ENCODE data around the gene EXOC2.
A peak's percentile ranks its signal among the peaks of the same experiment; 100 is the strongest.

The EXOC2 gene

DNA sequence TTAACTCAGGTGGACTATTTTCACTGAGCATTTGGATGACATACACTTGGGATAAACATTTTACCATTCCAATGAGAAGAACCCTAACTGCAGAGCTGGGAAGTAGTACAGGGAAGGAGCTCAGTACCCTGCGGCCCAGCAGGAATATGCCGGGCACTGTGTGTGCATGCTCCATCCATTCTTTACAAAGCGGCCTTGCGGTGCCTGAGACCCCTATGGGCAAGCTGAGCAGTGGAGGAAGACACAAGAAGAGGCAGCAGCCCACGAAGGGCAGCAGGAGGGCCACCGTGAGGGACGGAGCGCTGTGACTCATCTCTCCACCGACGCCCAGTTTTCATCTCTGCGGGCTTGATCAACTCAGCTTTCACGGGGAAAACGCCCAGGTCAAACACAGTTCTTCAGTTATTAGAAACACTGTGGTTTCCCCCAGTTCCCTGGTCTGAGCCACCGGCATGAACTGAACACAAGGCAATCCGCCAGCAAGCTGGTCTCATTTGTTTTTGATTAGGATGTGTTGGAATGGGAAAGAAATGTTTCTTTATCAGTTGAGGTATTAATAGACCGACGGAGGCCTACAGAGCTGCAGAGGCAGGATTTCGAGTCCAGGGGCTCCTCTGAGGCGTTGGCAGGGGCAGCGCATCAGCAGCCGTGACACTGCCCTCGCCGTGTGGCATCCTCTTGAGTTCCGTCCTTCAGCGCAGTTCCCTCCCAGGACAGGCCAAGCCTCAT, 256.5 kb downstream of the EXOC2 start:
- Mint-ChIP-seq H3K9me3 (no peaks in the 10 kb centered on the region), H3K27me3 (no peaks in the 10 kb centered on the region), H3K36me3 (ENCODE audit: low read depth) (no peaks in the 10 kb centered on the region), H3K4me1 (ENCODE audit: low read depth) (peaks cover 42% of the 10 kb centered on the region), H3K27ac (no peak overlapping the region), H3K4me3 (no peak overlapping the region)

DNA sequence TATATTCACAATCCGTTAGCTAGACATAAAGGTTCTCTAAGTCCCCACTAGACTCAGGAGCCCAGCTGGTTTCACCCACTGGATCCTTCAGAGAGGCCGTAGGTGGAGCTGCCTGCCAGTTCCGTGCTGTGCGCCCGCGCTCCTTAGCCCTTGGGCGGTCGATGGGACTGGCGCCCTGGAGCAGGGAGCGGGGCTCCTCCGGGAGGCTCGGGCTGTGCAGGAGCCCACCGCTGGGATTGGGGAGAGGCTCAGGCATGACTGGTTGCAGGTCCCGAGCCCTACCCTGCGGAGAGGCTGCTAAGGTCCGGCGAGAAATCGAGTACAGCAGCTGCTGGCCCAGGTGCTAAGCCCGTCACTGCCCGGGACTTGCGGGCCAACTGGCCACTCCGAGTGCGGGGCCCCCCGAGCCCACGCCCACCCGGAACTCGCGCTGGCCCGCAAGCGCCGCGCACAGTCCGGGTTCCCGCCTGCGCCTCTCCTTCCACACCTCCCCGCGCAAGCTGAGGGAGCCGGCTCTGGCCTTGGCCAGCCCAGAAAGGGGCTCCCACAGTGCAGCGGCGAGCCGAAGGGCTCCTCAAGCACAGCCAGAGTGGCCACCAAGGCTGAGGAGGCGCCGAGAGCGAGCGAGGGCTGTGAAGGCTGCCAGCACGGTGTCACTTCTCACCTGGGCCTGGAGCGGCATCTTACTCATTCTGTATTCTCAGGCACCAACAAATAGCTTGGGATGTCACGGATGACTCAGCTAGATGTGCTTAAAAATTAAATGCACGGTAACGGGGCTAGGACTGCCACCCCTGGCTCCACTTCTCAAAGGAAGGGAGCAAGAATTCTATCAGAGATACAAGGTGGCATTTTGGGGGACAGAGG, 257.3 kb downstream of the EXOC2 start:
- H3K4me1 Mint-ChIP-seq (ENCODE audit: low read depth): peaks cover 50% of the 10 kb centered on the region
- no peak overlapping the region for H3K4me3 Mint-ChIP-seq
- H3K27ac Mint-ChIP-seq: peak overlapping the region; percentile 88
- H3K36me3 Mint-ChIP-seq (ENCODE audit: low read depth): no peaks in the 10 kb centered on the region
- no peaks in the 10 kb centered on the region for H3K27me3 Mint-ChIP-seq
- H3K9me3 Mint-ChIP-seq: no peaks in the 10 kb centered on the region

Data from stimulated activated naive CD8-positive, alpha-beta T cell treated with anti-CD3 and anti-CD28 coated beads, Interleukin-15, Interleukin-2, amounts not matched to agents 100 ng/mL and 50 ng/mL, for 24 hours (primary cell).